Placental epithelial cell (primary cell): ENCODE results near the gene MOSPD2. TPM values are rescaled to one million over a fixed set of nuclear protein-coding genes. Genes with fewer than 3 reads are reported as not detected.

Experiments
- total RNA-seq: library from RNA; depleted of rRNA; stranded (reverse); fragments of >200 nt; gene quantifications from 2 replicates; pipeline ENCODE4 v1.2.3, GENCODE V29; 2012

MOSPD2 gene
- total RNA-seq = 15.3 and 17.7 TPM in 2 replicates

DNA sequence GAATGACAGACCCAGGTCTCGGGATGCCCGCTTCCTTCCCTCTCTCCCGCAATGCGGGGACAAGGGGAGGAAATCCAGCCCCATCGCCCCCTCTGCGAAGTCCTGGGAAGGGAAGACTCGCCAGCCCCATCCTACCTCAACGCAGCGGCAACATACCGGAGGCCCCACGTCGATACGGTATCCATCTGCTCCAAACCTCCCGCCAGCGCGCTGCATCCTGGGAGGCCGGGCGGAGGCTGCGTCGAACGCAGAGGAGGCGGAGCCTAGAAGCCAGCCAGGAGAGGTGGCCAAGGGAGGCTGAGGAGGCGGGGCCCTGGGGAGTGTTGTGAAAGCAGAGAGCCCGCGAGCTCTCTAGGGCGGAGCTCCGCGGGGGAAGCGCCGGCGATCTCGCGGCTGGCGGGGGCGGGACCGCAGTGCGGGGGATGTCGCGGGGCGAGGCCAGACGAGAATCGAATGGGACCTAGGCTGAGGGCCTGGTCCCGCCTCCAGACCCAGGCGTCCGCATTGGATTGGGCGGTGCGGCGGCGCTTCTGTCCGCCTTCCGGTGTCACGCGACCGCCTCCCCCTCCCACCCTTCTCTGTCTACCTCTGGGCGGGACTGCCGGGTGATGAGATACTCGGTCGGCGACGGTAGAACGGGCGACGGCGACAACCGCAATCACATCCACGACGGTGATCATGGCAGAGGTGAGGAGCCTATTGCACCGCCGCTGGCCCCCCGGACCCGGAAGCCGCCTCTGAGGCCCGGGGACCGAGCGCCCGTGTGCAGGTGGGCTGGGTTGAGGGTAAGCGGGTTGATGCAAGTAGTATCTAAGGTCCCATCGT, at the start of gene MOSPD2, which contains the start of gene FANCB:
TSS of gene MOSPD2 (plus strand) at position 571 of the 825 bp plus-strand sequence. CDS start at position 679, 108 bp downstream.
TSS of gene FANCB (minus strand) at position 219 of the 825 bp plus-strand sequence. CDS start 7,559 bp downstream, outside the sequence.

Other genes starting within 250 kb of the MOSPD2 start
- 5.9 TPM in 2 replicates for gene FANCB, start 352 bp upstream of the MOSPD2 start, total RNA-seq